C4-2B (cell line): ENCODE measurements around the gene GPRIN1.
"Not testable (repeated sequence)": the region's sequence is repeated elsewhere in the genome, so short reads cannot be mapped to it uniquely, and the experiment has no call there.

Source experiments
- H3K27ac ChIP-seq: fragments of 450-650 bp; 2 replicates; pipeline ENCODE4 v1.5.1; 2017
- CTCF ChIP-seq: fragments of 450-650 bp; conservative IDR thresholded peaks from 2 replicates; pipeline ENCODE4 v1.5.1; 2017; ENCODE audit warnings: mild to moderate bottlenecking
- ZFX ChIP-seq: fragments of 450-650 bp; IDR thresholded peaks from 2 replicates; pipeline ENCODE4 v1.6.1; 2017

The GPRIN1 gene

GRCh38 chr5:176593273-176593869 lies 16.6 kb downstream of the GPRIN1 start:
- H3K27ac ChIP-seq = no peak overlapping the region

GRCh38 chr5:176592573-176592972 lies 17.4 kb downstream of the GPRIN1 start:
- H3K27ac ChIP-seq = no peak overlapping the region
- TF ChIP-seq CTCF (no peak), ZFX (no peak)

More at GRCh38 chr5:176593273-176593869, 16.6 kb downstream of the GPRIN1 start:
- TF ChIP-seq ZFX = no peak
- no peak for TF ChIP-seq CTCF

- not testable (repeated sequence) for H3K27ac ChIP-seq
These were observed 18.3 kb downstream of the GPRIN1 start for GRCh38 chr5:176591667-176592066.

- H3K27ac ChIP-seq = no peak overlapping the region
- TF ChIP-seq ZFX (no peak), CTCF (no peak)
These were observed 19.8 kb downstream of the GPRIN1 start for GRCh38 chr5:176590035-176590717.

GRCh38 chr5:176589039-176589769 lies 20.8 kb downstream of the GPRIN1 start:
- no peak overlapping the region for H3K27ac ChIP-seq
- TF ChIP-seq ZFX (no peak), CTCF (no peak)

GRCh38 chr5:176588297-176588696 lies 21.7 kb downstream of the GPRIN1 start:
- TF ChIP-seq CTCF (no peak), ZFX (no peak)
- no peak overlapping the region for H3K27ac ChIP-seq

- TF ChIP-seq ZFX (no peak), CTCF (no peak)
- H3K27ac ChIP-seq = no peak overlapping the region
These were observed 22.6 kb downstream of the GPRIN1 start for GRCh38 chr5:176587398-176587797.
